Body of pancreas (tissue), 4 donors: ENCODE data around the gene C4orf36. TPM values are rescaled to one million over a fixed set of nuclear protein-coding genes. Genes with fewer than 3 reads are reported as not detected.
"Not testable (repeated sequence)": the region's sequence is repeated elsewhere in the genome, so short reads cannot be mapped to it uniquely, and the experiment has no call there.

Experiments
- ATAC-seq: fragments of 150-250 bp; one replicate; pipeline ENCODE4 v1.9.1; 2016
- DNase-seq, 4 donors: peaks; one replicate each; pipeline ENCODE4 v3.0.0-alpha.2; 2019
- H3K27ac ChIP-seq, 4 donors: fragments of 200-600 bp; sonication (generic); 1 replicate in 3 of 4; 2 replicates in 1 of 4; pipeline versions ENCODE4 v1.5.1 to v1.6.1; 2016 to 2019; ENCODE audit warnings: mild to moderate bottlenecking in 1 of 4, mixed read lengths in 1 of 4, moderate library complexity in 1 of 4
- H3K27me3 ChIP-seq, 2 donors: fragments of 200-600 bp; sonication (generic); one replicate each; pipeline ENCODE4 v1.6.0; 2016; ENCODE audit warnings: mild to moderate bottlenecking in 1 of 2
- H3K36me3 ChIP-seq, 2 donors: fragments of 200-600 bp; sonication (generic); replicated peaks in 1 of 2; 2 replicates each; pipeline ENCODE4 v1.5.1; 2016; ENCODE audit warnings: low read depth in 2 of 2; ENCODE audit not compliant: insufficient read depth in 1 of 2
- H3K4me1 ChIP-seq: fragments of 200-600 bp; sonication (generic); one replicate; pipeline ENCODE4 v1.6.0; 2016
- H3K4me3 ChIP-seq, 2 donors: fragments of 200-600 bp; sonication (generic); 1 replicate in 1 of 2; 2 replicates in 1 of 2; pipeline ENCODE4 v1.5.1; 2016 to 2019
- H3K9me3 ChIP-seq, 3 donors: fragments of 200-600 bp; sonication (generic); 1 replicate in 2 of 3; 2 replicates in 1 of 3; pipeline ENCODE4 v1.5.1; 2016
- CTCF ChIP-seq, 7 experiments: fragments of 450-650 bp in 4 of 7; fragments of 200-600 bp in 3 of 7; sonication (generic) in 3 of 7; IDR thresholded peaks; one replicate each; pipeline ENCODE4 v1.5.1; 2016 to 2019; ENCODE audit warnings: antibody characterized with exemption in 7 of 7
- POLR2A ChIP-seq, 3 donors: fragments of 450-650 bp; IDR thresholded peaks; one replicate each; pipeline ENCODE4 v1.6.1; 2016; ENCODE audit warnings: antibody characterized with exemption in 3 of 3, mild to moderate bottlenecking in 2 of 3
- WGBS, 2 donors: methylation state at CpG; one replicate each; pipeline ENCODE4 v1.1.5; 2017; 5-methylcytosine and 5-hydroxymethylcytosine counted together
- intact Hi-C: fragments of 100-400 bp; cut with DNase I; formaldehyde crosslinking; loops from one replicate; pipeline ENCODE4 v1.15.1; 2023
- total RNA-seq, 2 donors: library from RNA; depleted of rRNA; stranded (reverse); fragments of >200 nt; gene quantifications; one replicate each; pipeline ENCODE4 v1.1.0, GENCODE V29; 2016

C4orf36 gene
- total RNA-seq, 2 donors from 2014 or later = 1.3 to 3.6 TPM

GRCh38 chr4:86876894-86877685 is 15.1 kb downstream of the C4orf36 start:
- intact Hi-C loops = no loop called here
- Histone ChIP-seq H3K4me3 (no peak overlapping the region), H3K27ac (no peak overlapping the region), H3K9me3 (peaks cover 0 to 10% (median 0%) of the 10 kb centered on the region in 3 donors), H3K36me3 (no peaks in the 10 kb centered on the region), H3K27me3 (no peaks in the 10 kb centered on the region), H3K4me1 (no peaks in the 10 kb centered on the region)
- DNase-seq = no peak
- no peak for ATAC-seq
- TF ChIP-seq CTCF (IDR thresholded peaks at IDR 0.05) = no peak
- TF ChIP-seq POLR2A (IDR thresholded peaks at IDR 0.05) = no peak
- 91 to 98% methylated on average over 4 of the region's 4 CpGs for WGBS, 2 donors

- intact Hi-C loops, H3K27ac ChIP-seq, H3K27me3 ChIP-seq, DNase-seq, H3K4me1 ChIP-seq, ATAC-seq, H3K36me3 ChIP-seq, H3K4me3 ChIP-seq: not testable (repeated sequence)
- 84 to 96% methylated on average over 4 of the region's 4 CpGs for WGBS, 2 donors
- peaks cover 0 to 10% (median 0%) of the 10 kb centered on the region in 3 donors for H3K9me3 ChIP-seq
These were observed 16.8 kb downstream of the C4orf36 start for GRCh38 chr4:86875436-86875835.

- no peaks in the 10 kb centered on the region for H3K27me3 ChIP-seq
- no peak for ATAC-seq
- no peak for DNase-seq
- TF ChIP-seq POLR2A (IDR thresholded peaks at IDR 0.05) (no peak), CTCF (IDR thresholded peaks at IDR 0.05) (no peak)
- no peaks in the 10 kb centered on the region for H3K9me3 ChIP-seq
- no peaks in the 10 kb centered on the region for H3K4me1 ChIP-seq
- intact Hi-C loops = no loop called here
- no peaks in the 10 kb centered on the region for H3K36me3 ChIP-seq
- no peak overlapping the region for H3K4me3 ChIP-seq
- no peak overlapping the region for H3K27ac ChIP-seq
- WGBS, 2 donors = 53 to 68% methylated on average over 4 of the region's 4 CpGs
These were observed 20.1 kb downstream of the C4orf36 start for GRCh38 chr4:86872135-86872534.

GRCh38 chr4:86870442-86871069 is 21.7 kb downstream of the C4orf36 start:
- TF ChIP-seq POLR2A (IDR thresholded peaks at IDR 0.05) (no peak), CTCF (IDR thresholded peaks at IDR 0.05) (no peak)
- intact Hi-C loops = no loop called here
- WGBS, 2 donors = 71 to 86% methylated on average over 9 of the region's 9 CpGs
- H3K4me1 ChIP-seq = no peaks in the 10 kb centered on the region
- ATAC-seq (no peak), DNase-seq (no peak)
- no peaks in the 10 kb centered on the region for H3K9me3 ChIP-seq
- H3K36me3 ChIP-seq = no peaks in the 10 kb centered on the region
- no peak overlapping the region for H3K4me3 ChIP-seq
- H3K27me3 ChIP-seq = no peaks in the 10 kb centered on the region
- no peak overlapping the region for H3K27ac ChIP-seq

GRCh38 chr4:86857341-86858052 is 34.7 kb downstream of the C4orf36 start:
- no peak for ATAC-seq
- intact Hi-C loops = no loop called here
- no peaks in the 10 kb centered on the region for H3K27me3 ChIP-seq
- H3K27ac ChIP-seq = no peak overlapping the region
- no peak overlapping the region for H3K4me3 ChIP-seq
- WGBS, 2 donors = 81 to 85% methylated on average over 8 of the region's 8 CpGs
- TF ChIP-seq POLR2A (IDR thresholded peaks at IDR 0.05) (no peak), CTCF (IDR thresholded peaks at IDR 0.05) (no peak)
- no peaks in the 10 kb centered on the region for H3K36me3 ChIP-seq
- H3K9me3 ChIP-seq = no peaks in the 10 kb centered on the region
- no peaks in the 10 kb centered on the region for H3K4me1 ChIP-seq
- no peak for DNase-seq
